ENCODE data around the gene MAPKAPK2.

Gene MAPKAPK2

DNA sequence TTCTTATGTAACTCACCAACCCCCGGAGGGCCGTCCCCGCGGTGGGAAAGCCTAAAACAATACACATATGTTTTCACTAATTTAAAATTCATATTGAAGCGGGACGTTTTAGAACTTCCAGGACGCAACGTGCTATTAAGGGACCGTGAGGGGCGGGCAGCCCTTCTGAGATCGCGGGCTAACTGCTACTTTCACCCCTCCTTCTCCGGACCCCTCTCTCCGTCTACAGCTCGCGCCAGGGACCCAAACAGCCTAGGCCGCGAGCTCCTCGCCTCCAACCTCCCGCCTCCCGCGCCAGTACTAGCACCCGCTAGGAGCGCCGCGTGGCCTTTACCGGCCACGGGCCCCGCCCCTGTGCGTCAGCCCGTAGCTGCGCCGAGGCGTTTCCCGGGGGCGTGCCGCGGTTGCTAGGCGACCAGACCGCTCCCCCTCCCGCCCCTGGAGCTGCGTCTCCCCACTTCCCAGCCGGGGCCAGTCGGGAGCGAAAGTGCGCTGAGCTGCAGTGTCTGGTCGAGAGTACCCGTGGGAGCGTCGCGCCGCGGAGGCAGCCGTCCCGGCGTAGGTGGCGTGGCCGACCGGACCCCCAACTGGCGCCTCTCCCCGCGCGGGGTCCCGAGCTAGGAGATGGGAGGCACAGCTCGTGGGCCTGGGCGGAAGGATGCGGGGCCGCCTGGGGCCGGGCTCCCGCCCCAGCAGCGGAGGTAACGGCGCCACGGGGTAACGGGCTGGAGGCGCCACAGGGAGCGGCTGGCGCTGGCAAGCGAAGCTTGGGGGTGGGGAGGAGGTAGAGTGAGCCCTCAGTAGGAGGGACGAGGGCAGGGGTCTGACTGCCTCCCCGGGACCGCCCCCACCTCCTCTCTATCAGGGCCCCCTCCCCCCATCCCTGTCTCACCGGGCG, 49.4 kb upstream of the MAPKAPK2 start, which contains the start of gene DYRK3 (continued):
- TF ChIP-seq PBX3 (CRISPR knock-in tag; IDR thresholded peaks at IDR 0.05) (peak; percentile 93), ZNF324 (tag by site-specific recombination; IDR thresholded peaks at IDR 0.05) (no peak; the same call in 1 of the 2 replicates), ZNF140 (tag by site-specific recombination; IDR thresholded peaks at IDR 0.05) (no peak), GFI1B (tag by site-specific recombination; IDR thresholded peaks at IDR 0.05) (no peak), ZNF394 (tag by site-specific recombination; IDR thresholded peaks at IDR 0.05; ENCODE audit: borderline replicate concordance) (no peak; the same call in 1 of the 2 replicates), ZNF366 (tag by site-specific recombination; conservative IDR thresholded peaks at IDR 0.05) (peak; percentile 77), ZNF19 (tag by site-specific recombination; IDR thresholded peaks at IDR 0.05; ENCODE audit: low read depth) (no peak), WT1 (tag by site-specific recombination; IDR thresholded peaks at IDR 0.05) (peak; percentile 20; the same call in 1 of the 2 replicates), ZNF501 (tag by site-specific recombination; IDR thresholded peaks at IDR 0.05) (peak; percentile 91; the same call in 1 of the 2 replicates), HIC1 (tag by site-specific recombination; IDR thresholded peaks at IDR 0.05) (peak; percentile 56; the same call in 1 of the 2 replicates), ZNF701 (tag by site-specific recombination; IDR thresholded peaks at IDR 0.05) (no peak), ZNF121 (tag by site-specific recombination; IDR thresholded peaks at IDR 0.05) (peak; percentile 80), ZNF837 (tag by site-specific recombination; IDR thresholded peaks at IDR 0.05) (no peak), ZNF202 (tag by site-specific recombination; IDR thresholded peaks at IDR 0.05; ENCODE audit: borderline replicate concordance) (no peak), ZNF555 (tag by site-specific recombination; conservative IDR thresholded peaks at IDR 0.05) (no peak), ZNF660 (tag by site-specific recombination; IDR thresholded peaks at IDR 0.05) (peak; percentile 8; the same call in 1 of the 2 replicates), ZNF768 (tag by site-specific recombination; IDR thresholded peaks at IDR 0.05) (no peak), ZNF76 (tag by site-specific recombination; IDR thresholded peaks at IDR 0.05; ENCODE audit: borderline replicate concordance, low read depth) (peak; percentile 86), KLF16 (tag by site-specific recombination; IDR thresholded peaks at IDR 0.05) (peak; percentile 94), ZSCAN23 (tag by site-specific recombination; IDR thresholded peaks at IDR 0.05) (no peak), ZNF221 (tag by site-specific recombination; IDR thresholded peaks at IDR 0.05; ENCODE audit: borderline replicate concordance) (no peak), SP2 (tag by site-specific recombination; IDR thresholded peaks at IDR 0.05) (peak; percentile 92), SCRT2 (tag by site-specific recombination; IDR thresholded peaks at IDR 0.05) (no peak), SP7 (tag by site-specific recombination; IDR thresholded peaks at IDR 0.05) (peak; percentile 87), ZNF266 (tag by site-specific recombination; IDR thresholded peaks at IDR 0.05; ENCODE audit: low read depth) (no peak), ZNF146 (tag by site-specific recombination; IDR thresholded peaks at IDR 0.05) (no peak), ZNF558 (tag by site-specific recombination; IDR thresholded peaks at IDR 0.05) (no peak)
- TF ChIP-seq, protein P1, sequence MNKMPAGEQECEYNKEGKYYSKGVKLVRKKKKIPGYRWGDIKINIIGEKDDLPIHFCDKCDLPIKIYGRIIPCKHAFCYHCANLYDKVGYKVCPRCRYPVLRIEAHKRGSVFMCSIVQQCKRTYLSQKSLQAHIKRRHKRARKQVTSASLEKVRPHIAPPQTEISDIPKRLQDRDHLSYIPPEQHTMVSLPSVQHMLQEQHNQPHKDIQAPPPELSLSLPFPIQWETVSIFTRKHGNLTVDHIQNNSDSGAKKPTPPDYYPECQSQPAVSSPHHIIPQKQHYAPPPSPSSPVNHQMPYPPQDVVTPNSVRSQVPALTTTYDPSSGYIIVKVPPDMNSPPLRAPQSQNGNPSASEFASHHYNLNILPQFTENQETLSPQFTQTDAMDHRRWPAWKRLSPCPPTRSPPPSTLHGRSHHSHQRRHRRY (tag by site-specific recombination; IDR thresholded peaks at IDR 0.05) = no peak
- TF ChIP-seq, protein P2, sequence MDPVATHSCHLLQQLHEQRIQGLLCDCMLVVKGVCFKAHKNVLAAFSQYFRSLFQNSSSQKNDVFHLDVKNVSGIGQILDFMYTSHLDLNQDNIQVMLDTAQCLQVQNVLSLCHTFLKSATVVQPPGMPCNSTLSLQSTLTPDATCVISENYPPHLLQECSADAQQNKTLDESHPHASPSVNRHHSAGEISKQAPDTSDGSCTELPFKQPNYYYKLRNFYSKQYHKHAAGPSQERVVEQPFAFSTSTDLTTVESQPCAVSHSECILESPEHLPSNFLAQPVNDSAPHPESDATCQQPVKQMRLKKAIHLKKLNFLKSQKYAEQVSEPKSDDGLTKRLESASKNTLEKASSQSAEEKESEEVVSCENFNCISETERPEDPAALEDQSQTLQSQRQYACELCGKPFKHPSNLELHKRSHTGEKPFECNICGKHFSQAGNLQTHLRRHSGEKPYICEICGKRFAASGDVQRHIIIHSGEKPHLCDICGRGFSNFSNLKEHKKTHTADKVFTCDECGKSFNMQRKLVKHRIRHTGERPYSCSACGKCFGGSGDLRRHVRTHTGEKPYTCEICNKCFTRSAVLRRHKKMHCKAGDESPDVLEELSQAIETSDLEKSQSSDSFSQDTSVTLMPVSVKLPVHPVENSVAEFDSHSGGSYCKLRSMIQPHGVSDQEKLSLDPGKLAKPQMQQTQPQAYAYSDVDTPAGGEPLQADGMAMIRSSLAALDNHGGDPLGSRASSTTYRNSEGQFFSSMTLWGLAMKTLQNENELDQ (tag by site-specific recombination; IDR thresholded peaks at IDR 0.05; ENCODE audit: low read depth) = no peak
- TF ChIP-seq, protein P3, sequence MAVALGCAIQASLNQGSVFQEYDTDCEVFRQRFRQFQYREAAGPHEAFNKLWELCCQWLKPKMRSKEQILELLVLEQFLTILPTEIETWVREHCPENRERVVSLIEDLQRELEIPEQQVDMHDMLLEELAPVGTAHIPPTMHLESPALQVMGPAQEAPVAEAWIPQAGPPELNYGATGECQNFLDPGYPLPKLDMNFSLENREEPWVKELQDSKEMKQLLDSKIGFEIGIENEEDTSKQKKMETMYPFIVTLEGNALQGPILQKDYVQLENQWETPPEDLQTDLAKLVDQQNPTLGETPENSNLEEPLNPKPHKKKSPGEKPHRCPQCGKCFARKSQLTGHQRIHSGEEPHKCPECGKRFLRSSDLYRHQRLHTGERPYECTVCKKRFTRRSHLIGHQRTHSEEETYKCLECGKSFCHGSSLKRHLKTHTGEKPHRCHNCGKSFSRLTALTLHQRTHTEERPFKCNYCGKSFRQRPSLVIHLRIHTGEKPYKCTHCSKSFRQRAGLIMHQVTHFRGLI (tag by site-specific recombination; IDR thresholded peaks at IDR 0.05) = no peak
- TF ChIP-seq, protein P4, sequence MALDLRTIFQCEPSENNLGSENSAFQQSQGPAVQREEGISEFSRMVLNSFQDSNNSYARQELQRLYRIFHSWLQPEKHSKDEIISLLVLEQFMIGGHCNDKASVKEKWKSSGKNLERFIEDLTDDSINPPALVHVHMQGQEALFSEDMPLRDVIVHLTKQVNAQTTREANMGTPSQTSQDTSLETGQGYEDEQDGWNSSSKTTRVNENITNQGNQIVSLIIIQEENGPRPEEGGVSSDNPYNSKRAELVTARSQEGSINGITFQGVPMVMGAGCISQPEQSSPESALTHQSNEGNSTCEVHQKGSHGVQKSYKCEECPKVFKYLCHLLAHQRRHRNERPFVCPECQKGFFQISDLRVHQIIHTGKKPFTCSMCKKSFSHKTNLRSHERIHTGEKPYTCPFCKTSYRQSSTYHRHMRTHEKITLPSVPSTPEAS (tag by site-specific recombination; IDR thresholded peaks at IDR 0.05) = no peak

All from HEK293 (cell line).